Fibroblast of the conjunctiva (primary cell): ENCODE results near the gene CHIC2.

Source experiments
- DNase-seq: peaks from one replicate; pipeline ENCODE4 v3.0.0-alpha.2; 2010; ENCODE audit warnings: low read depth

The CHIC2 gene

DNA sequence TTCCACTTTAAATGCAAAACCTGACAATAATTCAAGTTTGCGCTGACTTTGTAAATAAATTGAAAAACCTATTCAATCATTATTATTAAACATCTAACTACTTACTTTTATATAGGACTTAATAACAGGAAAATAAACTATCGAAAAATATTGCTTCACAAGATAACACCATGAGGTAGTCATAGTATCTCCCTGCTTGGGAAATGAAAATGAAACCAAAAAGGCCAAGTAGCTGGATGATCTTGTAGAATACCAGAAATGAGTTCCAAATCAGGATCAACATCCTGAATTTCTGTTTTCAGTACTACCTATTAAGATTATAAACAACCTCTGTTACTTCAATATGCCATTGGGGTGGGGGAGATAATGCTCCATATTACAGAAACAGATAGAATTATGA is 58.9 kb downstream of the CHIC2 start:
- DNase-seq = peak; percentile 14

DNA sequence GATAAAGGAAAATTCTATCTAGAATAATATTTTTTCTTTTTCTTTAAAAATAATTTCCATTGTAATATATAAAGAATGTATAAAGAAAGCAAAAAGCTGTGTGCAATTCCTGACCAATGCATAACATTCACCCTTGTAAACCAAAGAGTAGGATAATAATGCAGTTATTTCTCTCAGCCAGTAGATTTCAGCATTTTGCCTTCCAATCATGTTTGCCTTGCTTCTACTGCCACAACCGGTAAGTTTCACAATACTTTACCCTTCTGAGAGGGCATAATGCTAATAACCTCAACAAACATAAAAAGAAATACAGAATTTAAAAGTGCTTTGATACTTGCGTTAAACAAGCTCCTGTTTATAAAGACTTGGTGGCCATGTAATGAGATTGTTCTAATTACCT is 59.9 kb downstream of the CHIC2 start:
- no peak for DNase-seq

DNA sequence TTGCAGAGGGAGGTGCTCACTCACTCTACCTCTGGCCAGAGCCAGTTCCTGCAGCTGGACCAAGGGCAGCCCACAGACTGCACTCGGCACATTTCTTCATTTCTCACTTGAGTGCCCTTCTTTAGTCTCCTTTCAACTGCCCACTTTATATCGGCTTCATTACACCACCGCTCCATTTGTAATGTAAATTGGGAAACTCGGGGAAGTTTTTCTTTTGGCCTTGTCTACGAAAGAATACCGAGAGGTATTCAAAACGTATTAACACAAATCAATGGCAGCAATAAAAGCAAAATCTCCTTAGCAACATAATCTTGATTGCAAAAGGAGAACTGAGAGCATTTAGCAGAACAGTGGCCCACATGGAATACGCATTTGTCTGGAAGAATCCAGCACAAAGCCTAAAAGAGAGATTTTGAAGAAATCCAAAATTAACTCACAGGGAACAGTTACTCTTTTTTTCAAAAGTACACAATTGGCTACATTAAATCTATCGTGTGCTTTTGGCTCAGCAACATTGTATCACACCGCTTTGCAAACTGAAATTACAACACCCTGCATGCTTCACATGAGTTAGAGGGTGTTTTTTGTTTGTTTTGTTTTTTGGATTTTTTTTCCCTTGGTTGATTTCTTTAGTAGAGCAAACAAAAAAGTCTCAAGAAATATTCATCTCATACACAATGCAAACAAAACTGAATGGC is 62.6 kb downstream of the CHIC2 start:
- no peak for DNase-seq

DNA sequence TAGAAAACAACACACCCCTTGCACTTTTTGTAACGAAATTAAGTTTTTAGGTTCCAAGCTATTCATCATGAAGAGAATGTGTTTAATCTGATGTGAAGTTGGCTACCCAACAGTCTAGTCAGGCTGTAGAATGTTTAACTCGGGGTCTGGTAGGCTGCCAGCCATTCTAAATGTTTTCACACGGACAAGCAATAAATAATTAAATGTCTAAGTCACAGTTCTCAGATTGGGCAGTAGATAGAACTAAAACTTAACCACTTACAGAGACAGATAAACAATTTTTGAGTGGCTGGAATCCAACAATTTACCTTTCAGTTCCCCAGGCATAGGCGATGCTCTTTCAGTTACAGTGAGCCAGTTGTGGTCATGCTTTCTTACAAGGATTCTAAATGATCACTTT is 66.5 kb downstream of the CHIC2 start:
- no peak for DNase-seq

DNA sequence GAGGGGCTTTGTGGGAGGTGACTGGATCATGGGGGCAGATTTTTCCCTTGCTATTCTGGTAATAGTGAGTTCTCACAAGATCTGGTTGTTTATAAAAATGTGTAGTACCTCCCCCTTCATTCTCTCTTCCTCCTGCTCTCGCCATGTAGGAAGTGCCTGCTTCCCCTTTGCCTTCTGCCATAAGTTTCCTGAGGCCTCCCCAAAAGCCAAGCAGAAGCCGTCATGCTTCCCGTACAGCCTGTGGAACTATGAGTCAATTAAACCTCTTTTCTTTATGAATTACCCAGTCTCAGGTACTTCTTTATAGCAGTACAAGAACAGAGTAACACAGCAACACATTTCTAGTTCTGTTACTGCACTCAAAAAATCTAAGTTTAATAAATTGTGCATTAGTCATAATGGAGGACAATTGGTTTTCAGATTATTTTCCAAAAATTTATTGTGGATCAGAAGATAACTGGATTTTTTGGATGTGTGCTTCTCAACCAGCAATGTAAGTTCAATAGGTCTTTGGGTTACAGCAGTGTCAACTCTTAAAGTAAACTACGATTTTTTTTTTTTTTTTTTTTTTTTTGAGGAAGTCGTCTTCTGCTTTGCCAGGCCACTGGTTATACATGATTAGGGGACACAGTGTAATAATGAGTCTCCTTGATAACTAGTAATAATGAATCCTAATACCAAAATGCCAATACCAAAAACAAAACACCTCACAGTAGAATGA is 69.9 kb downstream of the CHIC2 start:
- DNase-seq = no peak

DNA sequence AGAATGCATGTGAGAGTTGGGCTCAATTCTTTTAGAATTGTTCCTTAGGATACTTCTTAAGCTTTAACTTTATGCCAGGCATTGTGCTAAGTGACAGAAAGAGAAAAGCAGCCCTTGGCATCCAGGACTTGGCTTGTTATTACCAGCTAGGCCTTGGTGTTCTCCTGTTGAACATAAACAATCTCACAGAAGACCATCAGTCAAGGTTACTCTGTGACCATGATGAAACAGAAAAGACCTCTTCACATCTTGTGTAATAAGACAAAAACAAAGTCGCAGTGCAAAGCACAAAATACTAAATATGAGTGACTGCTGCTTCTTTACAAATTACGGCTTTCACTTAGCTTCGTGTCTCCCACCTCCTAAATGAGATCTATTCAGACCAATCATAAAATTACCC is 71.6 kb downstream of the CHIC2 start:
- DNase-seq = no peak

DNA sequence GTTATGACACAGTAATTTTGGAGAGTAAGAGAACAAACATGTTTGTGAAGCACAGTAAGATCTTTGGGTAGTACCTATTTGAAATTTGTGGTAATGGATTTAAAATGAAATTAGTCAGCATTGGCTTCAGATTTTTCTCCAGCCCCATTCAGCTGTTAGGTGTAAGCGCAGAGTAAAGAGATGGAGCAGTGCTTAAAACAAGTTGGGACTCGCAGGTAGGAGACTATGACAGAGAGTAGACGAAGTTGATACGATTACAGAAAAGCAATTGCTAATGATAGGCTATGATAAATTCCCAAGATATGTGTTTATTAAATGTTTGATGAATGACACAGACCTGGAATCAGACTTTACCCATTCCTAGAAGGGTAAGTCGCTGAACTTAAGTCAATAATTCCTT is 72.6 kb downstream of the CHIC2 start:
- no peak for DNase-seq

DNA sequence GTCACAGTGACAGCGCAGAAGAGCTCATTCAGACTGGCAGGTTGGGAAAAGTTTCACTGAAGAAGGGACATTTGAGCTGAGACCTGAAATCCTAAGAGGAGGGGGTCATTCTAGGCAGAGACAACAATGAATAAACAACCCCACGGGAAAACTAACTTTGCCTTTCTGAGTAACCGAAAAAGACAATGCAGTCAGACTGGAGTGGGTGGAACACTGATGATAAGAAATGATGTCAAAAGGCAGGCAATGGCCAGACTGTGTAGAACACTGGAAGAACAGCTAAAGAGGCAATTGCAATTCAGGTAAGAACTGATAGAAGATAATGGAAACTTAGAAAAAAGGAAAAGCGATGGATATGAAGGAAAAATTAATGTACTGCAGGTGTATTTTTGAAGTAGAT is 73.8 kb downstream of the CHIC2 start:
- DNase-seq = no peak

DNA sequence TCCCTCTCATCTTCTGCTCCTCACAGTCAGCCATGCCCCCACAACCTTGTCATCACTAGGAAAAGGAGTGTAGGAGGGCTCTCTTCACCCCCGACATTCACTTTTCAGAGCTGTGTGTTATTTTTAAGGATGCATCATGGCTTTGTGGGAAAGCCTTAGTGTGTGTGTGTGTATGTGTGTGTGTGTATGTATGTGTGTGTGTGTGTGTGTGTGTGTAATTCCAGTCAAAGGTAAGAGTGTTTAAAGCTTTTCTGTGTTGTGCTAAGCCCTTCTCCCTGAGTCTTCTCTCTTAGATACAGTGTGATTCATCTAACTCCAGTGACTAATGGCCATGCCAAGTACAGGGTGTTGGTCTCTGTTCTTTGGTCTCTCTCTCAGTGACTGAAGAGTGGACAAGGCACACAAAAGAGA is 76.6 kb downstream of the CHIC2 start:
- DNase-seq = peak; percentile 27

DNA sequence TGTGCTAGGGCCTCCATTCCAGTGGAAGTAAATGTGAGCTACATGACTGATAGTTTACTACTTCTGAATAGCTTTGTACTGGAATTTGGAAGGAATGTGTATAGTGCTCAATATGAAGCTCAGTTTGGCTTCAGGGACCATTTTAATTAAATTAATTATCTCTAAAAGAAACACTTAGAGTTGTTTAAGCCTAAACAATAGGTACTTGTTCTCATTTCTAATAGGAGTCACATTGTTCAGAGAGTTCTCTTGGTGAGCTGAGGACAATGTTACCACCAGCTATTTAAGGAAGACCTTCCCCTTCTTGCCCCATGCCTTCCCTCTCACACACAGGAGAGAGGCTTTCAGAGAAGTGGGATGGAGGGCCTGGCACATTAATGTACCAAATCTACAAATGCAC is 78.3 kb downstream of the CHIC2 start:
- DNase-seq = no peak

DNA sequence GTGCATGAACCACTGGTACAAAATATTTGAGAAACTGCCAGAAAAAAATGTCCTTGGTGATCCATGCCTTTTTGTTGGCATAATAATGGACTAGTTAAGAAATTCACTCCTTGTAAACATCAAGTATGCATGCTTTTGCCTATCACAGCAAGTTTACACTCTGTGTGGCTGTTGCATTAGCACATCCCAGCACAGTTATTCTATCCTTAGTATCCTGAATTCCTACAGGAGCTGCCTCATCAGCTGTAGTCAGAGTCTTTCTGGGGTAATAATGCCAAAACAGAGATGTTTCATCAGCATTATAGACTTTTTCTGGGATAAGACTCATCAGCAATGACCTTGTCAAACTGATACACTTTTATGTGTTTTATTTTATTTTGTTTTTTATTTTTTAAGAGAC is 82.8 kb downstream of the CHIC2 start:
- no peak for DNase-seq

DNA sequence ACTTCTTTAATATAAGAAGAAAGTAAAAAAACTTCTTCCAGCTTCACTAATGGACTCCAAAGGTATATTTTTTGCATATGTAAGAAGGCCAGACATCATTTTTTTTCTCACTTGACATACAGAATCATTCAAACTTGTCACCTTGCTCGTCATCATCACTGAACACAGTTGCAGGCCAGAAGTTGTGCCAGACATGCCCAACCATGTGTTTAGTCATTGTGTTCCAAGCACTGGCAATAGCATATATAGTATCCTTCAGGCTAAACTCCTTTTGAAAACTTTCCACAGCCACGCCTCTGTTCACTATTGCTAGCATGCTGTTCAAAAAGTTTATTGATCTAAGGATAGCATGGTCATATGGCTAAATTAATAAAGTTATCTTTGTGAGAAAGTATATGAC is 83.3 kb downstream of the CHIC2 start:
- no peak for DNase-seq

DNA sequence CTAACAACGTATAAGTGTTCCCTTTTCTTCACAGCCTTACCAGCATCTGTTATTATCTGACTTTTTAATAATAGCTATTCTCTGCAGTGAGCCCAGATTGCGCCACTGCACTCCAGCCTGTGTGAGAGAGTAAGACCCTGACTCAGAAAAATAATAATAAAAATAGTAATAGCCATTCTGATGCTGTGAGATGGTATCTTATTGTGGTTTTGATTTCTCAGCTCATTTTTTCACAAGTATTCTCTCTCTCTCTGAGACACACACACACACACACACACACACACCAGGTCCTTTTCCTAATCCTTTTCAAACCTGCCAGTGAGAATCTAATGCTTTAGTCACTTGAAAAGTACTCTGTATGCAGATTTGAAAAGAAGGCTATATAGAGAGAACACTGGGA is 89.8 kb downstream of the CHIC2 start:
- DNase-seq = no peak

DNA sequence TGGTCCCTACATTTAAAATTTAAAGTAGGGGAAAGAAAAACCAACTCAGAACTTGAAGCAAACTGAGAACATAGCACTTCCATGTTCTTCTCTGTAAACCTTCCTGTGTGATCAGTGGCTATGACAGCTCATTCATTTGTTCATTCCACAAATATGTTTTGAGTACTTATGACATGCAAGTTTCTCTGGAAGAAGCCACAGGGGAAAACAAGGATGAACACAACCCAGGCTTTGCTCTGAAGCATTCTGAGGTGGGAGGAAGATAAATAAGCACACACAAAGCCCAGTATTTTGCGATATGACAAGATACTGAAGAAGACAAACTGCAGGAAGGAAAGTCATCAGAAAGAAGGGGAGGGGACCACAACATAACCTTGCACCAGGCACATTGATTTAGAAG is 96.4 kb downstream of the CHIC2 start:
- DNase-seq = no peak

DNA sequence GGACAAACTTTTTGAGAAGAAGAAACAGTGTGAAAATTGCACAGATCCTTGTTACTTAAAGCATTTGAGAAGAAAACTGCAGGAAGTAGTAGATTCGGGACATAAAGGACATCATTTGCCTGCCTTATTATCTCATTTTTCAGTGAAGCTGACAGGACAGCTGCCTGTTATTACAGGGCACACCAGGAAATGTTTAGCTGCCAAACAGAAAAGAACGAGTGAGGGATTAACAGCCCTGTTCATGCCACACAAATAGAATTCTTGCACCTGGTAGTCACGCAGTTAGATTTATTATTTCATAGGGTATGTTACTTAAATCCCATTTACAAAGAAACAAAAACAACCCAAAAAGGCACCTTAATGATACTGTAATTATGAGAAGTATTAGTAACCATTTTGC is 100.6 kb downstream of the CHIC2 start:
- no peak for DNase-seq

DNA sequence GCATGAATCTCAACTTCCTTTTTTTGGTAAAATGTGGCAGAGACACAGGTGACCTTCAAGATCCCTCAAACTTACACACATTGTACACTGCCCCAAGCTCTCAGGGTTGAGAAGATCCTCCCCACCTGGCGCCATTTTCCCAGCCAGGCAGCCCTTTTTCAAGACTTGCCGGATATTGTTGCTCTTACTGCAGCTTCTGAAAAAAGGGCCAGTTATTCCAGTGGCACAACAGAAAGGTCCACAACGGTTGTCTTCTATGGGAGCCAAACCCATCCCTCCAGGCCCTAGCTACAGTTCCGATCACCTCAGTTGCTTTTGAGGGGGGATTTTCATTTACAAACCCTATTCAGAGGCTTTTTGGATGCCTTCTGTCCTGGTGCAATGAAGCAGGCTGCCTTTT is 101.1 kb downstream of the CHIC2 start:
- DNase-seq = no peak

DNA sequence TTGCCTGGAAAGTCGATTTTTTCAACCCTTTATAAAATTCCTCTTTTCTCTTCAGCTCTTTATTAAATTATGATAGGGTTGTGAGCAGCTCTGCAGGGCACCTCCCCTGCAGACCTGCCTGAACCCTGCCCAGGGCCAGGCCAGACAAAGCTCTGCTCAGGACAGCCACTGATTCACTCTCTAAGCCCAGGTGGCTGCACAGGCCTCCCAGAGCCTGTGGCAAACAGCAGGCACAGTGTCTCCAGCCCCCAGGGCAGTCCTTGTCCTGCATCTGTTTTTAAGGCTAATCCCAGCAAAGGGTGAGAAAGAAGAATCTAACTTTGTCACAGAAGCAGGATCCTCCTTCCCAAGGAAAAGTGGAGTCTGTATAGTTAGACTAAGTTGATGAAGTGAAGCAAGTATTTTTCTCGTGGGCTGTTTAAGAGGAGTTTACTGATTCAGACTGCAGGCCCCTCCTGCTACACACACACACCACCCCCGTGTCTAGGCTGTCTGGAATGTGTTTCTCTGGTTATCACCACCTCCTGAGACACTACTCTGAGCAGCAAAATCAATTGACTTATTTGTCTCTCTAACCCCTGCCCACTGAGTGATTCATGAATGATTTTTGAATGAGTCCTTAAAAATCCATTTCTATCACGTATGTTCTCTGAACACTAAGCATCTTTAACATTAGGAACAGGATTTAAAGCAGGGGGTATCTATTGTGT is 101.7 kb downstream of the CHIC2 start:
- DNase-seq = peak; percentile 12

DNA sequence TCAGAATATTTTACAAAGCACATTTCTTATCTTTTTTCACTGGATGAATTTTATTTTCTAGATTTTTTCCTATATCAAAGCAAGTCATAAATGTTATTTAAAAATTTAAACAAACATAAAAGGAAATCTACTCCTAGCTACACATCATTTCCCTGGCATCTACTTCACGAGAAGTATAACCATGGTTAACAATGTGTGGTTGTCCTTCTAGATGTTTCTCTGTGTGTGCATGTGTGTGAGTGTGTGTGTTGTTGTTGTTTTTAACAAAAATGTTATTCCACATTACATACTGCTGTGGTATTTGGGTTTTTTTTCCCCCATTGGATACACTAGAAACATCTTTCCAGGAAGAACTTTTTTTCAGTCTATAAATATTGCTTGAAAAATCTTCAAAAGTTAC is 103.1 kb downstream of the CHIC2 start:
- DNase-seq = no peak

DNA sequence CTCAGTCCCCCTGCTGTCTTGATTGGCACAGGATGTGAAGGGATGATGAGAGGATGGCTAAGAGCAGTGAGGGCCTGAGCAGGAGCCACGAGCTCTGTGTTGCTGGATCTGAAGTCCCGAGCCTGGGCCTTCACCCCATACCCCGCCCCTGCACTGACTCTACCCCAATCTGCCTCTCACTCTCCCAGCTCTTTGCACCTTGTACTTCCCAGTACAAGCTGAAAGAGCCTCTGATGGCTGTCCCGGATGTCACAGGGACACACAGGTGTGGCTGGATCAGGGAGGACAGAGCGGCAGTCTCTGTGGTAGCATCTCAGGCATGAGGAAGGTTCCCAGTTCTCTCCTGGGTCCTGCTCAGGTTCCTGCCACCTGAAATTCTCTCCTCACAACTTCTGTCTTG is 103.6 kb downstream of the CHIC2 start:
- DNase-seq = no peak
